Activated gamma-delta T cell treated with anti-CD3 and anti-CD28 coated beads, Interleukin-2, amount 50 U/mL, for 16 hours (primary cell): ENCODE results near the gene CROCC.
"Not testable (repeated sequence)": the region's sequence is repeated elsewhere in the genome, so short reads cannot be mapped to it uniquely, and the experiment has no call there.

Experiments
- DNase-seq: peaks from one replicate; pipeline ENCODE4 v3.0.0-alpha.2; 2020; ENCODE audit warnings: low read depth

The CROCC gene

DNA sequence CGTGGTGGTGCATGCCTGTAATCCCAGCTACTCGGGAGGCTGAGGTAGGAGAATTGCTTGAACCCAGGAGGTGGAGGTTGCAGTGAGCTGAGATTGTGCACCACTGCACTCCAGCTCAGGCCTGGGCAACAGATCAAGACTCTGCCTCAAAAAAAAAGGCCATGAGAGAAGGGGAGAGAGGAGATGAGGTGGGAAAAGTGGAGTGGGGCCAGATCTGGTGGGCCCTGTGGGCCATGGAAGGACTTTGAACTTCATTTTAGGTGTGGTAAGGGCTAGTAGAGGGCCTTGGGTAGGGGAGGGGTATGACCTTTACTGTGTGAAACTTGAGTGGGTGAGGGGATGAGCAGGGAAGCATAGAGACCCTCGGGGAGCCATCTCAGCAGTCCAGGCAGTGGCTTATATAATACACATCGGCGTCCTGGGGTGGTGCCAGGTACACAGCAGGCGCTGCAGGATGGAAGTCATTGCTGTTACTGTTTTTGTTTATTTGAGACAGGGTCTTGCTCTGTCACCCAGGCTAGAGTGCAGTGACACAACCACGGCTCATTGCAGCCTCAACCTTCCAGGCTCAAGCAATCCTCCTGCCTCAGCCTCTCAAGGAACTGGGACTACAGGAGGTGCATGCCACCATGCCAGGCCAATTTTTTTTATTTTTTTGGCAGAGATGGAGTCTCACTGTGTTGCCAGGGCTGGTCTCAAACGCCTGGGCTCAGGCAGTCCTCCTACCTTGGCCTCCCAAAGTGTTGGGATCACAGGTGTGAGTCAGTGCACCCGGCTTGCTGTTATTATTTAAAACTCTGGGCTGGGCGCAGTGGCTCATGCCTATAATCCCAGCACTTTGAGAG, 5.5 kb upstream of the CROCC start:
- DNase-seq, result not testable (repeated sequence)

DNA sequence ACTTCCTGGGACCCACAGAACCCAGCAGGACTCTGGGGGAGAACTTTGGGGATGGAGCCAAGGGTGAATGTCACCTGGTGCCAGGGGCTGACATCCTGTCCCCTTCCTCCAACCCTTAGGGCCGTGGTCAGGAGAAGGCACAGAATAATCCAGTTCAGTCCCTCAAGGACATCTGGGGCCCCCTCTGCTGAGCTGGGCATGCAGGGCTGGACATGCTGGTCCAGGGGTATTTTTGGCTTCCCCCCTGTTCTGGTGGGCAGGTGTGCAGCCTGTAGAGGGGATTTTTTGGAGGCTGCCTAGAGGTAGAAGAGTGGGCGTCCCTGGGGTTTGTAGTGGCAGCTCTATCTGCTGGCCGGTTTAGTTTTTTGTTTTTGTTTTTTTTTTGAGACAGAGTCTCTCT, 3.4 kb upstream of the CROCC start:
- no peak for DNase-seq

DNA sequence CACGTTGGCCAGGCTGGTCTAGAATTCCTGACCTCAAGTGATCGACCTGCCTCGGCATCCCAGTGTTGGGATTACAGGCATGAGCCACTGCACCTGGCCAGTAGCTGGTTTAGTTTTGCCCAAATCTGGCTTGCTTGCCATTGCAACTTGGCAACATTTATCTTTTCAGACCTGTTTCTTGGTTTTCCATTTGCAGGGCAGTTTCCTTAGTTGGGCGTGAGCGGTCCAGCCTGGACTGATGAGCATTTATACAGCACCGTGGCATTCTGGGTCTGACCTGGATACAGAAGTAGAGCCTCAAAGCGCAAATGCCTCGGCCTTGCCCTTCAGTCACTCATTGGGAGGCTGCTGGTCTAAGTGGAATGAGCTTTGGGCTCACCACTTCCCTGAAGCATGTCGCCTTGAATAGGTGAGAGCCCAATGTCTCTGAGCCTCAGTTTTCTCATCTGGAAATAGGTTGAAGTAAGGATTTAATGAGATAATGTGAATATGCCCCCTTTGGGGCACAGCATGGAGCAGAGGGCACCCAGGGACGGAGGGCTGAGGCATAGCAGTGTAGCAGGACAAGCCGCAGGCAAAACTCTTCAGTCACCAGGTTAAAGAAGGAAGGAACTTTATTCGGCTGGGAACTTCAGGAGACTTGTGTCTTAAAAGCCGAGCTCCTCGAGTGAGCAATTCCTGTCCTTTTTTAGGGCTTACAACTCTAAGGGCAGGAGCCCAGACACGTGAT, 2.6 kb upstream of the CROCC start:
- not testable (repeated sequence) for DNase-seq

DNA sequence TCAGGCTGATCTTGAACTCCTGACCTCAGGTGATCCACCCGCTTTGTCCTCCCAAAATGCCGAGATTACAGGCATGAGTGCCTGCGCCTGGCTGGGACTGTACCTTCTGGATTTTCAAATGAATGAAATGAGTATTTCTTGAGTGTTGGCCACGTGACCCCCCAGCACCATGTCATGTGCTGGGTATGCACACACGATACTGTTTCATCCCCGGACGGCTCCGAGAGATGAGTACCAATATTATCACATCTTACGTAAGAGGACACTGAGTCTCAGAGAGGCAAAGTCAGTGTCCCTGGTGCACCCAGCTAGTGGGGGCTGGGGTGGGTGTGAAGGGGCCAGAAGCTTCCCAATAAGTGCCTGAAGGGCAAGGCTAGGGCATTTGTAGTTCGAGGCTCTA, 780 bp upstream of the CROCC start:
- DNase-seq, result no peak

- DNase-seq, result no peak
Measured at GRCh38 chr1:16922466-16922865, 735 bp downstream of the CROCC start.

GRCh38 chr1:16922885-16923431, 1.2 kb downstream of the CROCC start:
- DNase-seq, result no peak

GRCh38 chr1:16924216-16924918, 2.6 kb downstream of the CROCC start:
- DNase-seq, result no peak

GRCh38 chr1:16924919-16925477, 3.3 kb downstream of the CROCC start:
- no peak for DNase-seq

DNA sequence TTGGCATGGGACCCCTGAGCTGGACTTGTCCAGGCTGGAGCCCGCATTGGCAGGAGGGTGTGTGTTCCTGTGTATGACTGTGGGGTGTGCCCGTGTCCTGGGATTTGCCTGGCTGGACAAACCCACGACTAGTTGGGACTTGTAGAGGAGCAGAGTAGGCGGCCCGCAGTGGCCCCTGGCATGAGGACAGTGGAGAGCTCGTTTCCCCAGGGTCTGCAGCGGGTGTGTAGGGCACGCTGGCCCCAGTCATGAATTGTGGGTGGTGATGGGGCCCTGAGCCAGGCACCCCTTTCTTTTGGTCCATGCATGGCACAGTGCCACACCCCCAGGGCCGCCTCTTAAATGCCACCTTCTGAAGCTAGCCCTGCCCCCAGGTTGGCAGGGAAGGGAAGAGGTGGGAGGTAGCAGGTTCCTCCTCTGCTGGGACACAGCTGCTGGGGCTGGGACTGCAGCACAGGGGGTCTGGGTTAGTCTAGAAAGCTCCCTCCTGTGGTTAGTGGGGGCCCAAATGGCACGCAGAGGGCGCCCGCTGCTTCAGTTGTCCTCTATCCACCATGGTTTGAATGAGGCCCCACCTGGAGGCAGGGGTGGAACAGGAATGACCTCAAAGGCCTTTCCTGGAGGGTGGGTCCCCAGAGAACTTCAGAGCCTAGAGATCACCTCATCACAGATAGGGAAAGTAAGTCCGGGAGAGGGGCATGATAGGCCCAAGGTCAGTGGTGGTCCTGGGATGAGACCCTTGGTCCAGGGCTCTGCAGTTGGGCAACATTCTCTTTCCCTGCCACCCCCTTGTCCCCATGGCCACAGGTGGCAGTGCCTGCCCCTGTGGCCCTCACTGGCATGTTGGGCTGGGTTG, 4.1 kb downstream of the CROCC start:
- no peak for DNase-seq

- DNase-seq, result no peak
Measured at GRCh38 chr1:16926491-16927073, 4.9 kb downstream of the CROCC start.

GRCh38 chr1:16927256-16927655, 5.5 kb downstream of the CROCC start:
- no peak for DNase-seq

DNA sequence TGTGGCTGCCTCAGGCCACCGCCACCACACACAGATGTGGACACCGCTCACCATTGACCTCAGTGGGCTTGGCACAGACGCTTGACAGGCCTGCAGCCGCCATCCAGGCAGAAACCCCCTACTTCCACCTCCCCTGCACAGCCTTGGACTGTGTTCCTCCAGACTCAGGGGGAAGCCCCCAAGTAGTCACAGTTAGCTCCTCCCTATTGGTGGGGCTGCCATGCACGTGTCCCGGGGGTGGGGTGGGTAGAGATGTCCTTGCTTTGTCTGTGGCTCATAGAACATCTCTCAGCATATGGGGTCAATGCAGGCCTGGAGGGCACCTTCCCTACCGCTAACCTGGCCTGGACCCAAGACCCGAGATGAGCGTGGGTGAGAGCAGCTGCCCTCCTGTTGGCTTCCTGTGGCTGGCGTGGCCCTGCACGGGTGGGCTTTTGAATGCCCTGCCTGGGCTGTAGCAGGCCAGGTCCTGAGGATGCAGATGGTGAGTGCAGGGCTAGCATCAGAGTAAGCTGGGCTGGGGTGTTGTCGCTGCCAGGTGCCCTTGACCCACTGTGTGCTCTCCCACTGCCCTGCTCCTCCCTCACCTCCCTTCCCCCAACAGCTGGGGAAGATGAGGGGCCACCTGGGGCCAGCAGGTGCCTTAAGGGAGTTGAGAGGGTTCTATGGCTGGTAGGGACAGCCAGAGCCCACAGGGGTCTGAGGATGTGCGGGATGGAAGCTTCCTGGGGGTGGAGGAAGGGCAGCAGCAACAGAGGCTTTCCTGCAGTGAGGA, 6.2 kb downstream of the CROCC start:
- DNase-seq, result no peak

DNA sequence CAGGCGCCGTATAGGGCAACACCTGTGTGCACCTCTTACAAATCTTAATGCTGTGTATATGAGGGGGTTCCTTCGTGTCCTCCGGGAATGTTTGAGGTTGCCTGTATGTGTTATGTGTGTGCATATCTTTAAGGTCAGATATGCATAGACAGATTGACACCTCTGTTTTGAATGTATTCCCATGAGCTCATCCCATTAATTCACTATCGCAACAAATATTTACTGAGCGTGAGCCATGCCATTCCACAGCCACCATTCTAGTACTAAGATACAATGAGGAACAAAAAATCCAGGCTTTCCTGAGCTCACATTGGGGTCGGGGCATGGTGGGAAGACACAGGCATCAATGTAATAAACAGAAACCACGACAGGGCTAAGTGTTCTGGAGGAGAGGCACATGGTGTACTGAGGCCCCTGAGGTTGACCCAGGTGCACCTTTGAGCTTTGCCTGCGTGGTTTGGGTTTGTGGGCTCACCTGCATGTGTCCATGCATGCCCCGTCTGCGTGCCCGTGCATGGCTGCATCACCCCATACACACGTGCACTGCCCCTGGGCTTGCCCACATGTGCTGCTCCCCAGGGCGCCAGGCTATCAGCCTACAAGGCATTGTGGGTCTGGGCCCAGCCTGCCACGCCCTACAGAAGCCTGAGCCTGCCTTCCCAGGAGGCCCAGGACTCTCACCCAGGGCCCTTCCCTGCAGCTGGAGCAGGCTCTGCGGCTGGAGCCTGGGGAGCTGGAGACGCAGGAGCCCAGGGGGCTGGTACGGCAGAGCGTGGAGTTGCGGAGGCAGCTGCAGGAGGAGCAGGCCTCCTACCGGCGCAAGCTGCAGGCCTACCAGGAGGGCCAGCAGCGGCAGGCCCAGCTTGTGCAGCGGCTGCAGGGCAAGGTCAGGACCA, 7.7 kb downstream of the CROCC start:
- DNase-seq, result not testable (repeated sequence)

GRCh38 chr1:16931206-16931934, 9.6 kb downstream of the CROCC start:
- not testable (repeated sequence) for DNase-seq

DNA sequence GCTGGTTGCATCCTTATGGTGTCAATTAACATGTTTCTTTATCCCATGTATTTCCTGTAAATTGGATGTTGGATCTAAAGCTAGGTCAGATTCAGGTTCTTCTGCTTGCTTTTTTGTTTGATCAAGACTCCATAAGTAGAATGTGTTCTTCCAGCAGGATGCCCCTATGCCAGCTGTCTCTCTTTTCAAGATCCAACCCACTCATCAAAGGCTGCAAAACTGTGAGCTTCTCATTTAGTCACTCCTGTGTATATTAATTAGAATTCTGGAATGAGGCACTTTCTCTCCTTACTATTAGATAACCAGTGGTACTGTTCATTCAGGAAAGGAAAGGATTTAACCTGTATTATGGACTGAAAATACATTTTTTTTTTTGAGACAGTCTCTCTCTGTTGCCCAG, 12.2 kb downstream of the CROCC start:
- not testable (repeated sequence) for DNase-seq

DNA sequence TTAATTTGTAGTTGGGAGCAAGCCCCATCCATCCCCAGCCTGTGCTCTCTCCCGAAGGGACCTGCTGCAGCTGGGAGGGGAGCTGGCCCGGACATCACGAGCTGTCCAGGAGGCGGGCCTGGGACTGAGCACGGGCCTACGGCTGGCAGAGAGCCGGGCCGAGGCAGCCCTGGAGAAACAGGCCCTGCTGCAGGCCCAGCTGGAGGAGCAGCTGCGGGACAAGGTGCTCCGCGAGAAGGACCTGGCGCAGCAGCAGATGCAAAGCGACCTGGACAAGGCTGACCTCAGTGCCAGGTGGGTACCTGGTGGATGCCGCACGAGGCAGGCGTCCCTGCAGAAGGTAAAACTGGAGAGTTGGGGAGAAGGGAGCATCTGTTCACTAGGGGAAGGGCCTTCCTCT, 14.8 kb downstream of the CROCC start:
- DNase-seq, result not testable (repeated sequence)

- no peak for DNase-seq
Measured at GRCh38 chr1:16938351-16939321, 16.9 kb downstream of the CROCC start.
